PC-3 (cell line): ENCODE data around the gene MEI1. TPM values are rescaled to one million over a fixed set of nuclear protein-coding genes. Genes with fewer than 3 reads are reported as not detected.

Source experiments
- ATAC-seq: fragments of 200-7000 bp; cut with Tn5 transposase; 2 replicates; pipeline ENCODE4 v1.9.1; 2020; ENCODE audit warnings: mild to moderate bottlenecking, moderate library complexity
- BruUV-seq: library from RNA; stranded (reverse); fragments of 400-500 nt; replicated peaks from 2 replicates; lab custom pipeline; 2021; lab: Mats Ljungman, UMichigan
- CTCF ChIA-PET: fragments of 300-600 bp; sonication (Branson Sonifier 250); formaldehyde crosslinking; loops from one replicate; lab custom pipeline; 2022; ENCODE audit warnings: antibody characterized with exemption; lab: Charles Lee
- POLR2A ChIA-PET: fragments of 300-600 bp; sonication (Branson Sonifier 250); formaldehyde crosslinking; loops from one replicate; lab custom pipeline; 2022; ENCODE audit warnings: antibody characterized with exemption; ENCODE audit not compliant: unreplicated experiment; lab: Charles Lee
- DNase-seq: peaks from one replicate; pipeline ENCODE4 v3.0.0-alpha.2; 2015
- H2AFZ ChIP-seq: fragments of 300-600 bp; sonication (generic); 2 replicates; pipeline ENCODE4 v1.6.0; 2016; ENCODE audit warnings: antibody characterized with exemption, low read length
- H3F3A ChIP-seq: fragments of 300-600 bp; sonication (generic); one replicate; pipeline ENCODE4 v1.6.0; 2017; ENCODE audit warnings: antibody characterized with exemption, low read length, control low read depth, mild to moderate bottlenecking; ENCODE audit not compliant: unreplicated experiment
- H3K27ac ChIP-seq: fragments of 300-600 bp; sonication (generic); 2 replicates; pipeline ENCODE4 v1.5.1; 2016; ENCODE audit warnings: mild to moderate bottlenecking, low read length
- H3K27me3 ChIP-seq: fragments of 300-600 bp; sonication (generic); 2 replicates; pipeline ENCODE4 v1.6.1; 2016; ENCODE audit warnings: low read length, mixed read lengths
- H3K36me3 ChIP-seq: fragments of 300-600 bp; sonication (generic); 2 replicates; pipeline ENCODE4 v1.6.1; 2016; ENCODE audit warnings: low read depth, mixed run types, low read length, mixed read lengths
- H3K4me1 ChIP-seq: fragments of 300-600 bp; sonication (generic); 2 replicates; pipeline ENCODE4 v1.5.1; 2016; ENCODE audit warnings: low read length; ENCODE audit not compliant: insufficient read depth
- H3K4me2 ChIP-seq: fragments of 300-600 bp; sonication (generic); 2 replicates; pipeline ENCODE4 v1.6.0; 2016; ENCODE audit warnings: low read length
- H3K4me3 ChIP-seq: fragments of 300-600 bp; sonication (generic); 2 replicates; pipeline ENCODE4 v1.5.1; 2016; ENCODE audit warnings: mild to moderate bottlenecking, low read length, mixed read lengths
- H3K79me2 ChIP-seq: fragments of 300-600 bp; sonication (generic); 2 replicates; pipeline ENCODE4 v1.6.1; 2017; ENCODE audit warnings: low read length, mixed read lengths
- H3K9ac ChIP-seq: fragments of 300-600 bp; sonication (generic); 2 replicates; pipeline ENCODE4 v1.6.0; 2016; ENCODE audit warnings: mild to moderate bottlenecking, low read length
- H3K9me2 ChIP-seq: fragments of 300-600 bp; sonication (generic); replicated peaks from 2 replicates; pipeline ENCODE4 v1.6.1; 2016; ENCODE audit warnings: mixed run types, low read length, mixed read lengths
- H3K9me3 ChIP-seq: fragments of 300-600 bp; sonication (generic); 2 replicates; pipeline ENCODE4 v1.6.1; 2016; ENCODE audit warnings: low read length, mixed read lengths
- H4K20me1 ChIP-seq: fragments of 300-600 bp; sonication (generic); 2 replicates; pipeline ENCODE4 v1.6.1; 2016; ENCODE audit warnings: low read length, mixed read lengths
- EZH2 ChIP-seq: fragments of 300-600 bp; sonication (generic); IDR thresholded peaks from one replicate; pipeline ENCODE4 v1.6.1; 2017; ENCODE audit warnings: antibody characterized with exemption, mild to moderate bottlenecking, low read length; ENCODE audit not compliant: unreplicated experiment
- EZH2phosphoT487 ChIP-seq: fragments of 300-600 bp; sonication (generic); IDR thresholded peaks from 2 replicates; pipeline ENCODE4 v1.6.1; 2018; ENCODE audit warnings: mild to moderate bottlenecking, antibody characterized with exemption, low read length, borderline replicate concordance
- intact Hi-C: fragments of 100-400 bp; cut with micrococcal nuclease; formaldehyde crosslinking; loops from 2 replicates; pipeline ENCODE4 v1.9.0; 2023
- total RNA-seq: library from RNA; depleted of rRNA; stranded (reverse); fragments of >200 nt; gene quantifications from 2 replicates; pipeline ENCODE4 v1.2.3, GENCODE V29; 2014
- TF ChIP-seq, protein P1 (sequence below): fragments of 300-600 bp; sonication (generic); conservative IDR thresholded peaks from 2 replicates; pipeline ENCODE4 v1.5.1; 2017; ENCODE audit warnings: antibody characterized with exemption, low read depth, mild to moderate bottlenecking, low read length

Gene MEI1
- total RNA-seq, 1 experiment from 2014 or later: 1.4 TPM

- ATAC-seq: no peak
- no peaks in the 10 kb centered on the region for H3K4me1 ChIP-seq
- H3K4me3 ChIP-seq: no peak overlapping the region
- ChIA-PET CTCF (no interaction called here), POLR2A (no interaction called here)
- H3K9ac ChIP-seq: no peak overlapping the region
- H3K9me2 ChIP-seq: no peaks in the 10 kb centered on the region
- H3K27me3 ChIP-seq: no peaks in the 10 kb centered on the region
- no peaks in the 10 kb centered on the region for H3K36me3 ChIP-seq
- H4K20me1 ChIP-seq: no peaks in the 10 kb centered on the region
- H3K79me2 ChIP-seq: no peaks in the 10 kb centered on the region
- no peak overlapping the region for H3K27ac ChIP-seq
- TF ChIP-seq, protein P1, sequence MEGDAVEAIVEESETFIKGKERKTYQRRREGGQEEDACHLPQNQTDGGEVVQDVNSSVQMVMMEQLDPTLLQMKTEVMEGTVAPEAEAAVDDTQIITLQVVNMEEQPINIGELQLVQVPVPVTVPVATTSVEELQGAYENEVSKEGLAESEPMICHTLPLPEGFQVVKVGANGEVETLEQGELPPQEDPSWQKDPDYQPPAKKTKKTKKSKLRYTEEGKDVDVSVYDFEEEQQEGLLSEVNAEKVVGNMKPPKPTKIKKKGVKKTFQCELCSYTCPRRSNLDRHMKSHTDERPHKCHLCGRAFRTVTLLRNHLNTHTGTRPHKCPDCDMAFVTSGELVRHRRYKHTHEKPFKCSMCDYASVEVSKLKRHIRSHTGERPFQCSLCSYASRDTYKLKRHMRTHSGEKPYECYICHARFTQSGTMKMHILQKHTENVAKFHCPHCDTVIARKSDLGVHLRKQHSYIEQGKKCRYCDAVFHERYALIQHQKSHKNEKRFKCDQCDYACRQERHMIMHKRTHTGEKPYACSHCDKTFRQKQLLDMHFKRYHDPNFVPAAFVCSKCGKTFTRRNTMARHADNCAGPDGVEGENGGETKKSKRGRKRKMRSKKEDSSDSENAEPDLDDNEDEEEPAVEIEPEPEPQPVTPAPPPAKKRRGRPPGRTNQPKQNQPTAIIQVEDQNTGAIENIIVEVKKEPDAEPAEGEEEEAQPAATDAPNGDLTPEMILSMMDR: no peak
- TF ChIP-seq EZH2 (no peak), EZH2phosphoT487 (no peak)
- BruUV-seq: no TSS peak
- H3F3A ChIP-seq: no peaks in the 10 kb centered on the region
- H2AFZ ChIP-seq: no peak overlapping the region
- H3K4me2 ChIP-seq: no peak overlapping the region
- no peak for DNase-seq
- no peaks in the 10 kb centered on the region for H3K9me3 ChIP-seq
- intact Hi-C loops: no loop called here
These were observed 83.4 kb downstream of the MEI1 start for GRCh38 chr22:41782751-41783150.

DNA sequence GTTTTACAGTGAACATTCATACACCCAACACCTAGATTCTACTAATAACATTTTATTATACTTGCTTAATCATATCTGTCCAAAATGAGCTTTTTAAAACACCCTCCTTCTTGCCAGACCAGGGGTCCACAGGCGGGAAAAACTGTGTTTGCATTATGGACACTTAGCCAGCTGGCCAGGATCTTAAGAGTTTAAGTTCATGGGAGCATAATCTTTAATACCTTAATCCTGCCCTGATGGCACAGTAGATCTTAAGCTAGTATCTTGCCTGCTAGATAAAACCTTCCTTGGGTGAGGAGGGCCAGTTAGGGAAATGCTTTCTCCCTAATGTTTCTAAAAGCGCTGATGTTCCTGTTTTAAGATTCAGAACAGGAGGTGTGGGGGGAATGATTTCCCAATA lies 88.0 kb downstream of the MEI1 start:
- no peak for TF ChIP-seq EZH2
- no peak for TF ChIP-seq EZH2phosphoT487
- TF ChIP-seq, protein P1: no peak
- CTCF ChIA-PET: interaction anchor here (1.4 kb wide), 1 partner anchor 41 kb away, joined by 3 read pairs; no protein-coding TSS in a partner anchor
- intact Hi-C loops: no loop called here

DNA sequence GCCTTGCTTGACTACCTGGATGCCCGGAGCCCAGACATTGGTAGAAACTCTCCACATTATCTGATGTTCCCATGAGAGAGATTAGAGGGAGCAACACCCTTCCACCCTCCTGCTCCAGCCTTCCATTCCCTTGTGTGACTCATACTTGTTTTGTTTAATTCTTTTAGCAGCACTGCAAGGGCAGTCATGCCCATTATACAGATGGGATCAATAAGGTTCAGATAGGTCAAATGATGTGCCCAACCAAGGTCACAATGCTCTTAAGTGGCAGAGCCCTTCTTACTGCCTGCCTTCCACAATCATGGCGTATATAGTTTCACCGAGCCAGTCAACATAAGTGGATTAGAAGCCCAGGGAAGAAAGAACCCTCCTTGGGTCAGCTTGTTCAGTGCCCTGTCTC lies 94.6 kb downstream of the MEI1 start:
- no peak for TF ChIP-seq EZH2
- TF ChIP-seq EZH2phosphoT487: no peak
- TF ChIP-seq, protein P1: no peak
- H3F3A ChIP-seq: no peaks in the 10 kb centered on the region
- no peaks in the 10 kb centered on the region for H3K79me2 ChIP-seq
- ATAC-seq (no peak), DNase-seq (no peak)
- H3K9me3 ChIP-seq: no peaks in the 10 kb centered on the region
- H4K20me1 ChIP-seq: no peaks in the 10 kb centered on the region
- no peak overlapping the region for H3K4me3 ChIP-seq
- intact Hi-C loops: no loop called here
- H3K4me1 ChIP-seq: peaks cover 4% of the 10 kb centered on the region; the same call in 1 of the 2 replicates
- H3K9me2 ChIP-seq: no peaks in the 10 kb centered on the region
- H3K9ac ChIP-seq: no peak overlapping the region
- ChIA-PET POLR2A (no interaction called here), CTCF (no interaction called here)
- no peaks in the 10 kb centered on the region for H3K36me3 ChIP-seq
- no peak overlapping the region for H3K27ac ChIP-seq
- H2AFZ ChIP-seq: no peak overlapping the region
- no peak overlapping the region for H3K4me2 ChIP-seq
- no peaks in the 10 kb centered on the region for H3K27me3 ChIP-seq
- BruUV-seq: no TSS peak

More for the DNA sequence above, 88.0 kb downstream of the MEI1 start:
- H3K9me2 ChIP-seq: no peaks in the 10 kb centered on the region
- no peak overlapping the region for H3K4me2 ChIP-seq
- no peak for DNase-seq
- no peaks in the 10 kb centered on the region for H3K36me3 ChIP-seq
- BruUV-seq: no TSS peak
- H3K9ac ChIP-seq: no peak overlapping the region
- no peak overlapping the region for H2AFZ ChIP-seq
- ATAC-seq: no peak
- no peaks in the 10 kb centered on the region for H4K20me1 ChIP-seq
- POLR2A ChIA-PET: no interaction called here
- H3K4me3 ChIP-seq: no peak overlapping the region
- H3K79me2 ChIP-seq: no peaks in the 10 kb centered on the region
- no peaks in the 10 kb centered on the region for H3K27me3 ChIP-seq
- H3K27ac ChIP-seq: no peak overlapping the region
- H3K4me1 ChIP-seq: peaks cover 4% of the 10 kb centered on the region; the same call in 1 of the 2 replicates
- H3K9me3 ChIP-seq: no peaks in the 10 kb centered on the region
- no peaks in the 10 kb centered on the region for H3F3A ChIP-seq
